ENCODE data around the gene R3HDM1.
"Not testable (repeated sequence)": the region's sequence is repeated elsewhere in the genome, so short reads cannot be mapped to it uniquely, and the experiment has no call there.

The R3HDM1 gene

GRCh38 chr2:135638825-135639224 is 107.5 kb downstream of the R3HDM1 start:
- H3K4me1 Mint-ChIP-seq: no peaks in the 10 kb centered on the region
- peaks cover 45% of the 10 kb centered on the region for H3K36me3 Mint-ChIP-seq
- CTCF ChIA-PET: no interaction called here
- no peaks in the 10 kb centered on the region for H3K9me3 Mint-ChIP-seq
- DNase-seq: no peak
- H3K27ac Mint-ChIP-seq: no peak overlapping the region
- no peak overlapping the region for H3K4me3 Mint-ChIP-seq
- no peaks in the 10 kb centered on the region for H3K27me3 Mint-ChIP-seq

- Mint-ChIP-seq H3K4me1 (no peaks in the 10 kb centered on the region), H3K9me3 (no peaks in the 10 kb centered on the region), H3K36me3 (peaks cover 47% of the 10 kb centered on the region), H3K27me3 (no peaks in the 10 kb centered on the region), H3K4me3 (no peak overlapping the region), H3K27ac (no peak overlapping the region)
- DNase-seq: no peak
- CTCF ChIA-PET: no interaction called here
Observed at GRCh38 chr2:135641156-135642068, 110.1 kb downstream of the R3HDM1 start.

GRCh38 chr2:135647836-135648579 is 116.7 kb downstream of the R3HDM1 start:
- Mint-ChIP-seq H3K9me3 (no peaks in the 10 kb centered on the region), H3K27ac (no peak overlapping the region), H3K4me1 (peaks cover 2% of the 10 kb centered on the region), H3K36me3 (peaks cover 32% of the 10 kb centered on the region), H3K27me3 (no peaks in the 10 kb centered on the region), H3K4me3 (no peak overlapping the region)
- DNase-seq: no peak
- CTCF ChIA-PET: interaction anchor here (1.4 kb wide), 1 partner anchor 62 kb away, joined by 3 read pairs; no protein-coding TSS in a partner anchor

- peaks cover 2% of the 10 kb centered on the region for H3K4me1 Mint-ChIP-seq
- peaks cover 42% of the 10 kb centered on the region for H3K36me3 Mint-ChIP-seq
- no peaks in the 10 kb centered on the region for H3K9me3 Mint-ChIP-seq
- DNase-seq: no peak
- no peaks in the 10 kb centered on the region for H3K27me3 Mint-ChIP-seq
- no peak overlapping the region for H3K27ac Mint-ChIP-seq
- CTCF ChIA-PET: no interaction called here
- H3K4me3 Mint-ChIP-seq: no peak overlapping the region
Observed at GRCh38 chr2:135650721-135651120, 119.4 kb downstream of the R3HDM1 start.

GRCh38 chr2:135651717-135652116 is 120.4 kb downstream of the R3HDM1 start:
- CTCF ChIA-PET: no interaction called here
- no peak overlapping the region for H3K27ac Mint-ChIP-seq
- H3K27me3 Mint-ChIP-seq: no peaks in the 10 kb centered on the region
- H3K4me1 Mint-ChIP-seq: peaks cover 2% of the 10 kb centered on the region
- no peak overlapping the region for H3K4me3 Mint-ChIP-seq
- peaks cover 44% of the 10 kb centered on the region for H3K36me3 Mint-ChIP-seq
- DNase-seq: no peak
- no peaks in the 10 kb centered on the region for H3K9me3 Mint-ChIP-seq

GRCh38 chr2:135654239-135654638 is 123.0 kb downstream of the R3HDM1 start:
- CTCF ChIA-PET, H3K27me3 Mint-ChIP-seq, H3K9me3 Mint-ChIP-seq, H3K4me3 Mint-ChIP-seq, DNase-seq: not testable (repeated sequence)
- H3K27ac Mint-ChIP-seq: peak overlapping the region; percentile 69
- peaks cover 19% of the 10 kb centered on the region for H3K4me1 Mint-ChIP-seq
- peaks cover 51% of the 10 kb centered on the region for H3K36me3 Mint-ChIP-seq

- DNase-seq: peak; percentile 78
- CTCF ChIA-PET: interaction anchor here (1.1 to 1.2 kb wide), 2 partner anchors 24 to 52 kb away, joined by 3 to 4 read pairs; no protein-coding TSS in a partner anchor
- Mint-ChIP-seq H3K4me3 (peak overlapping the region; percentile 66), H3K4me1 (peaks cover 16% of the 10 kb centered on the region), H3K27me3 (no peaks in the 10 kb centered on the region), H3K27ac (peak overlapping the region; percentile 96), H3K9me3 (no peaks in the 10 kb centered on the region), H3K36me3 (peaks cover 48% of the 10 kb centered on the region)
Observed at GRCh38 chr2:135657806-135658582, 126.7 kb downstream of the R3HDM1 start.

- Mint-ChIP-seq H3K9me3 (no peaks in the 10 kb centered on the region), H3K27ac (no peak overlapping the region), H3K36me3 (peaks cover 50% of the 10 kb centered on the region), H3K4me3 (no peak overlapping the region), H3K4me1 (peaks cover 34% of the 10 kb centered on the region), H3K27me3 (no peaks in the 10 kb centered on the region)
- DNase-seq: no peak
- CTCF ChIA-PET: no interaction called here
Observed at GRCh38 chr2:135662088-135662487, 130.8 kb downstream of the R3HDM1 start.

GRCh38 chr2:135663148-135663700 is 131.9 kb downstream of the R3HDM1 start:
- DNase-seq: no peak
- peaks cover 46% of the 10 kb centered on the region for H3K36me3 Mint-ChIP-seq
- CTCF ChIA-PET: no interaction called here
- H3K4me3 Mint-ChIP-seq: no peak overlapping the region
- peaks cover 30% of the 10 kb centered on the region for H3K4me1 Mint-ChIP-seq
- H3K27me3 Mint-ChIP-seq: no peaks in the 10 kb centered on the region
- no peaks in the 10 kb centered on the region for H3K9me3 Mint-ChIP-seq
- H3K27ac Mint-ChIP-seq: no peak overlapping the region

- Mint-ChIP-seq H3K4me1 (peaks cover 23% of the 10 kb centered on the region), H3K27me3 (no peaks in the 10 kb centered on the region), H3K4me3 (no peak overlapping the region), H3K27ac (no peak overlapping the region), H3K9me3 (no peaks in the 10 kb centered on the region), H3K36me3 (peaks cover 52% of the 10 kb centered on the region)
- CTCF ChIA-PET: no interaction called here
- no peak for DNase-seq
Observed at GRCh38 chr2:135664623-135665068, 133.4 kb downstream of the R3HDM1 start.

GRCh38 chr2:135667045-135667444 is 135.8 kb downstream of the R3HDM1 start:
- Mint-ChIP-seq H3K9me3 (no peaks in the 10 kb centered on the region), H3K27ac (no peak overlapping the region), H3K4me1 (peaks cover 23% of the 10 kb centered on the region), H3K4me3 (no peak overlapping the region), H3K27me3 (no peaks in the 10 kb centered on the region), H3K36me3 (peaks cover 42% of the 10 kb centered on the region)
- DNase-seq: no peak
- CTCF ChIA-PET: no interaction called here

GRCh38 chr2:135674453-135674852 is 143.2 kb downstream of the R3HDM1 start:
- DNase-seq: no peak
- Mint-ChIP-seq H3K4me1 (no peaks in the 10 kb centered on the region), H3K9me3 (no peaks in the 10 kb centered on the region), H3K27me3 (no peaks in the 10 kb centered on the region), H3K27ac (no peak overlapping the region), H3K36me3 (peaks cover 29% of the 10 kb centered on the region), H3K4me3 (no peak overlapping the region)
- CTCF ChIA-PET: no interaction called here

GRCh38 chr2:135676031-135676430 is 144.7 kb downstream of the R3HDM1 start:
- Mint-ChIP-seq H3K9me3 (no peaks in the 10 kb centered on the region), H3K27me3 (no peaks in the 10 kb centered on the region), H3K27ac (no peak overlapping the region), H3K36me3 (peaks cover 38% of the 10 kb centered on the region), H3K4me3 (no peak overlapping the region), H3K4me1 (no peaks in the 10 kb centered on the region)
- CTCF ChIA-PET: no interaction called here
- DNase-seq: no peak

GRCh38 chr2:135679125-135679524 is 147.8 kb downstream of the R3HDM1 start:
- H3K36me3 Mint-ChIP-seq: peaks cover 48% of the 10 kb centered on the region
- no peak overlapping the region for H3K27ac Mint-ChIP-seq
- CTCF ChIA-PET: no interaction called here
- no peak for DNase-seq
- no peak overlapping the region for H3K4me3 Mint-ChIP-seq
- H3K27me3 Mint-ChIP-seq: no peaks in the 10 kb centered on the region
- H3K9me3 Mint-ChIP-seq: no peaks in the 10 kb centered on the region
- H3K4me1 Mint-ChIP-seq: no peaks in the 10 kb centered on the region
